Stimulated activated naive B cell treated with anti-CD40 and anti-IgM and Interleukin-4, amounts not matched to agents 10 μg/mL and 1 μg/mL and 100 μg/mL, for 72 hours (primary cell): ENCODE results near the gene FTSJ3.
"Not testable (repeated sequence)": the region's sequence is repeated elsewhere in the genome, so short reads cannot be mapped to it uniquely, and the experiment has no call there.

Experiments
- ATAC-seq, 2 donors: fragments of 150-1000 bp; cut with Tn5 transposase; replicated peaks; 2 replicates each; pipeline ENCODE4 v1.10.0; 2021; ENCODE audit warnings: moderate library complexity in 1 of 2
- DNase-seq: peaks from one replicate; pipeline ENCODE4 v3.0.0; 2021
- H3K27ac Mint-ChIP-seq: one replicate; pipeline ENCODE4 v1.8.0; 2022; ENCODE audit warnings: mild to moderate bottlenecking, mixed read lengths
- H3K27me3 Mint-ChIP-seq, 2 donors: one replicate each; pipeline ENCODE4 v1.8.0; 2022; ENCODE audit warnings: mixed read lengths in 2 of 2
- H3K36me3 Mint-ChIP-seq, 2 donors: one replicate each; pipeline ENCODE4 v1.8.0; 2022; ENCODE audit warnings: mixed read lengths in 2 of 2, mild to moderate bottlenecking in 1 of 2
- H3K4me1 Mint-ChIP-seq, 2 donors: one replicate each; pipeline ENCODE4 v1.8.0; 2022; ENCODE audit warnings: mixed read lengths in 2 of 2, mild to moderate bottlenecking in 1 of 2
- H3K4me3 Mint-ChIP-seq, 2 donors: one replicate each; pipeline ENCODE4 v1.8.0; 2022; ENCODE audit warnings: mild to moderate bottlenecking in 2 of 2, mixed read lengths in 2 of 2, moderate library complexity in 1 of 2
- H3K9me3 Mint-ChIP-seq, 2 donors: one replicate each; pipeline ENCODE4 v1.8.0; 2022; ENCODE audit warnings: mixed read lengths in 2 of 2, mild to moderate bottlenecking in 1 of 2

The FTSJ3 gene

GRCh38 chr17:63798572-63799106 lies 28.8 kb downstream of the FTSJ3 start:
- Mint-ChIP-seq H3K4me1 (no peaks in the 10 kb centered on the region), H3K9me3 (no peaks in the 10 kb centered on the region), H3K27me3 (no peaks in the 10 kb centered on the region), H3K27ac (no peak overlapping the region), H3K4me3 (no peak overlapping the region), H3K36me3 (peaks cover 24 to 47% of the 10 kb centered on the region in 2 donors)
- no peak for ATAC-seq
- no peak for DNase-seq

- not testable (repeated sequence) for H3K27me3 Mint-ChIP-seq, ATAC-seq, H3K9me3 Mint-ChIP-seq, DNase-seq, H3K4me3 Mint-ChIP-seq, H3K4me1 Mint-ChIP-seq, H3K27ac Mint-ChIP-seq
- H3K36me3 Mint-ChIP-seq: peaks cover 23 to 47% of the 10 kb centered on the region in 2 donors
Measured at GRCh38 chr17:63796375-63796774, 31.1 kb downstream of the FTSJ3 start.

- Mint-ChIP-seq H3K9me3 (no peaks in the 10 kb centered on the region), H3K4me3 (no peak overlapping the region), H3K4me1 (no peaks in the 10 kb centered on the region), H3K27ac (no peak overlapping the region), H3K36me3 (peaks cover 18 to 27% of the 10 kb centered on the region in 2 donors), H3K27me3 (no peaks in the 10 kb centered on the region)
- ATAC-seq: no peak
- no peak for DNase-seq
Measured at GRCh38 chr17:63792055-63792729, 35.3 kb downstream of the FTSJ3 start.

- Mint-ChIP-seq H3K36me3 (peaks cover 18 to 23% of the 10 kb centered on the region in 2 donors), H3K27ac (no peak overlapping the region), H3K9me3 (no peaks in the 10 kb centered on the region), H3K27me3 (no peaks in the 10 kb centered on the region), H3K4me1 (no peaks in the 10 kb centered on the region), H3K4me3 (no peak overlapping the region)
- ATAC-seq: no peak
- DNase-seq: no peak
Measured at GRCh38 chr17:63790057-63790456, 37.4 kb downstream of the FTSJ3 start.

- Mint-ChIP-seq H3K27me3 (no peaks in the 10 kb centered on the region), H3K4me1 (peaks cover 11 to 17% of the 10 kb centered on the region in 2 donors), H3K4me3 (no peak overlapping the region), H3K9me3 (no peaks in the 10 kb centered on the region), H3K36me3 (peaks cover 16 to 22% of the 10 kb centered on the region in 2 donors), H3K27ac (no peak overlapping the region)
- ATAC-seq: no peak
- no peak for DNase-seq
Measured at GRCh38 chr17:63786971-63787711, 40.3 kb downstream of the FTSJ3 start.

GRCh38 chr17:63786117-63786516 lies 41.3 kb downstream of the FTSJ3 start:
- Mint-ChIP-seq H3K36me3 (peaks cover 21 to 22% of the 10 kb centered on the region in 2 donors), H3K9me3 (no peaks in the 10 kb centered on the region), H3K4me1 (peaks cover 14 to 25% of the 10 kb centered on the region in 2 donors), H3K27ac (no peak overlapping the region), H3K4me3 (no peak overlapping the region), H3K27me3 (no peaks in the 10 kb centered on the region)
- ATAC-seq (no peak), DNase-seq (no peak)

GRCh38 chr17:63785556-63785955 lies 41.9 kb downstream of the FTSJ3 start:
- peaks cover 21 to 22% of the 10 kb centered on the region in 2 donors for H3K36me3 Mint-ChIP-seq
- H3K4me1 Mint-ChIP-seq: peaks cover 18 to 31% of the 10 kb centered on the region in 2 donors
- H3K9me3 Mint-ChIP-seq: no peaks in the 10 kb centered on the region
- no peak overlapping the region for H3K4me3 Mint-ChIP-seq
- DNase-seq (no peak), ATAC-seq (no peak)
- H3K27ac Mint-ChIP-seq: no peak overlapping the region
- H3K27me3 Mint-ChIP-seq: no peaks in the 10 kb centered on the region

GRCh38 chr17:63783522-63783921 lies 43.9 kb downstream of the FTSJ3 start:
- no peak overlapping the region for H3K27ac Mint-ChIP-seq

GRCh38 chr17:63780928-63781327 lies 46.5 kb downstream of the FTSJ3 start:
- Mint-ChIP-seq H3K36me3 (peaks cover 29 to 32% of the 10 kb centered on the region in 2 donors), H3K27me3 (no peaks in the 10 kb centered on the region), H3K4me1 (peaks cover 34 to 64% of the 10 kb centered on the region in 2 donors), H3K4me3 (no peak overlapping the region), H3K27ac (no peak overlapping the region), H3K9me3 (no peaks in the 10 kb centered on the region)
- ATAC-seq (no peak), DNase-seq (no peak)

More at GRCh38 chr17:63783522-63783921, 43.9 kb downstream of the FTSJ3 start:
- no peak for DNase-seq
- Mint-ChIP-seq H3K27me3 (no peaks in the 10 kb centered on the region), H3K4me1 (peaks cover 22 to 45% of the 10 kb centered on the region in 2 donors), H3K9me3 (no peaks in the 10 kb centered on the region), H3K4me3 (no peak overlapping the region), H3K36me3 (peaks cover 22 to 28% of the 10 kb centered on the region in 2 donors)
- ATAC-seq: no peak

GRCh38 chr17:63780507-63780906 lies 47.0 kb downstream of the FTSJ3 start:
- H3K9me3 Mint-ChIP-seq: no peaks in the 10 kb centered on the region
- DNase-seq (no peak), ATAC-seq (no peak)
- H3K4me1 Mint-ChIP-seq: peaks cover 35 to 68% of the 10 kb centered on the region in 2 donors
- H3K4me3 Mint-ChIP-seq: no peak overlapping the region
- no peak overlapping the region for H3K27ac Mint-ChIP-seq
- H3K27me3 Mint-ChIP-seq: no peaks in the 10 kb centered on the region
- H3K36me3 Mint-ChIP-seq: peaks cover 30 to 32% of the 10 kb centered on the region in 2 donors

- H3K4me1 Mint-ChIP-seq: peaks cover 29 to 62% of the 10 kb centered on the region in 2 donors
- peaks cover 23 to 25% of the 10 kb centered on the region in 2 donors for H3K36me3 Mint-ChIP-seq
- H3K27ac Mint-ChIP-seq: peak overlapping the region; percentile 100
- H3K4me3 Mint-ChIP-seq: peak overlapping the region; percentile 94 to 96
- DNase-seq (no peak), ATAC-seq (no peak)
- H3K9me3 Mint-ChIP-seq: no peaks in the 10 kb centered on the region
- no peaks in the 10 kb centered on the region for H3K27me3 Mint-ChIP-seq
Measured at GRCh38 chr17:63775420-63775819, 52.0 kb downstream of the FTSJ3 start.

- no peak for ATAC-seq
- DNase-seq: no peak
- H3K4me1 Mint-ChIP-seq: peaks cover 31 to 62% of the 10 kb centered on the region in 2 donors
- H3K36me3 Mint-ChIP-seq: peaks cover 25% of the 10 kb centered on the region in 2 donors
- H3K4me3 Mint-ChIP-seq: peak overlapping the region; percentile 94 to 96
- H3K9me3 Mint-ChIP-seq: no peaks in the 10 kb centered on the region
- H3K27me3 Mint-ChIP-seq: no peaks in the 10 kb centered on the region
- H3K27ac Mint-ChIP-seq: peak overlapping the region; percentile 100
Measured at GRCh38 chr17:63774969-63775265, 52.5 kb downstream of the FTSJ3 start.

GRCh38 chr17:63774141-63774968 lies 53.1 kb downstream of the FTSJ3 start, which contains the start of gene DDX42:
Gene DDX42, plus strand, starts transcription at chr17:63774170. Its CDS starts 12,880 bp downstream, at chr17:63787050.
- Mint-ChIP-seq H3K27me3 (no peaks in the 10 kb centered on the region), H3K4me3 (peak within 1 kb of the TSS; percentile 94 to 96), H3K9me3 (no peaks in the 10 kb centered on the region), H3K27ac (peak within 1 kb of the TSS; percentile 100), H3K36me3 (peaks cover 21 to 22% of the 10 kb centered on the region in 2 donors), H3K4me1 (peaks cover 27 to 57% of the 10 kb centered on the region in 2 donors)
- ATAC-seq (peak; percentile 23 to 24), DNase-seq (no peak)
